Subcutaneous abdominal adipose tissue (tissue), 5 donors: Measurements from ENCODE around the gene FAM167B.

Experiments
- H3K27ac ChIP-seq: one replicate; pipeline ENCODE4 v1.7.0; 2013; ENCODE audit warnings: low read depth, mild to moderate bottlenecking, inconsistent platforms, low read length, moderate library complexity
- H3K27me3 ChIP-seq, 5 donors: one replicate each; pipeline ENCODE4 v1.7.0; 2013; ENCODE audit warnings: low read length in 5 of 5, inconsistent platforms in 1 of 5; ENCODE audit not compliant: control insufficient read depth in 5 of 5, insufficient read depth in 4 of 5
- H3K36me3 ChIP-seq, 5 donors: one replicate each; pipeline ENCODE4 v1.7.0; 2013; ENCODE audit warnings: low read length in 5 of 5; ENCODE audit not compliant: control insufficient read depth in 5 of 5, insufficient read depth in 5 of 5
- H3K4me1 ChIP-seq, 5 donors: one replicate each; pipeline ENCODE4 v1.7.0; 2013; ENCODE audit warnings: low read length in 5 of 5, mild to moderate bottlenecking in 3 of 5, moderate library complexity in 1 of 5; ENCODE audit not compliant: control insufficient read depth in 5 of 5, insufficient read depth in 5 of 5
- H3K4me3 ChIP-seq, 5 donors: one replicate each; pipeline ENCODE4 v1.7.0; 2013; ENCODE audit warnings: low read length in 5 of 5, low read depth in 1 of 5
- H3K9ac ChIP-seq, 5 donors: one replicate each; pipeline ENCODE4 v1.7.0; 2013; ENCODE audit warnings: low read length in 5 of 5, mild to moderate bottlenecking in 4 of 5, moderate library complexity in 3 of 5
- H3K9me3 ChIP-seq, 5 donors: one replicate each; pipeline ENCODE4 v1.7.0; 2013; ENCODE audit warnings: low read length in 5 of 5; ENCODE audit not compliant: control insufficient read depth in 5 of 5
- donor health status: healthy.
- donor health status: healthy.
- donor health status: healthy.
- donor health status: healthy.
- donor health status: healthy.

FAM167B gene

GRCh38 chr1:32240140-32240951, 6.7 kb upstream of the FAM167B start:
- H3K27ac ChIP-seq: peak overlapping the region; percentile 57
- H3K4me1 ChIP-seq: peaks cover 0 to 33% (median 28%) of the 10 kb centered on the region in 5 donors
- no peaks in the 10 kb centered on the region for H3K9me3 ChIP-seq
- H3K9ac ChIP-seq: peak overlapping the region; percentile 16 to 75 (median 63)
- H3K36me3 ChIP-seq: peaks cover 0 to 5% (median 0%) of the 10 kb centered on the region in 5 donors
- peak overlapping the region; percentile 73 to 81 (median 76) for H3K4me3 ChIP-seq
- peaks cover 0 to 8% (median 0%) of the 10 kb centered on the region in 5 donors for H3K27me3 ChIP-seq

GRCh38 chr1:32241001-32241763, 5.8 kb upstream of the FAM167B start:
- H3K4me3 ChIP-seq: peak overlapping the region; percentile 73 to 81 (median 76)
- peak overlapping the region; percentile 57 for H3K27ac ChIP-seq
- H3K36me3 ChIP-seq: peaks cover 0 to 3% (median 0%) of the 10 kb centered on the region in 5 donors
- H3K9ac ChIP-seq: peak overlapping the region in 4 of 5 donors; percentile 46 to 75 (median 68)
- peaks cover 0 to 36% (median 28%) of the 10 kb centered on the region in 5 donors for H3K4me1 ChIP-seq
- H3K9me3 ChIP-seq: no peaks in the 10 kb centered on the region
- peaks cover 0 to 8% (median 0%) of the 10 kb centered on the region in 5 donors for H3K27me3 ChIP-seq

- Histone ChIP-seq H3K36me3 (peaks cover 0 to 3% (median 0%) of the 10 kb centered on the region in 5 donors), H3K9ac (peak overlapping the region in 1 of 5 donors; percentile 43), H3K9me3 (no peaks in the 10 kb centered on the region), H3K4me1 (peaks cover 0 to 48% (median 32%) of the 10 kb centered on the region in 5 donors), H3K27me3 (peaks cover 0 to 8% (median 0%) of the 10 kb centered on the region in 5 donors), H3K27ac (no peak overlapping the region), H3K4me3 (peak overlapping the region in 2 of 5 donors; percentile 4 to 13)
Observed at GRCh38 chr1:32242341-32242851, 4.6 kb upstream of the FAM167B start.

GRCh38 chr1:32247452-32247851, 430 bp downstream of the FAM167B start:
- Histone ChIP-seq H3K4me1 (peaks cover 4 to 69% (median 34%) of the 10 kb centered on the region in 5 donors), H3K9me3 (no peaks in the 10 kb centered on the region), H3K4me3 (peak overlapping the region in 1 of 5 donors; percentile 4), H3K27ac (peak overlapping the region; percentile 84), H3K9ac (peak overlapping the region in 1 of 5 donors; percentile 35), H3K36me3 (no peaks in the 10 kb centered on the region), H3K27me3 (peaks cover 0 to 6% (median 3%) of the 10 kb centered on the region in 5 donors)

GRCh38 chr1:32247983-32248889, 1.2 kb downstream of the FAM167B start:
- H3K4me1 ChIP-seq: peaks cover 6 to 67% (median 36%) of the 10 kb centered on the region in 5 donors
- H3K27me3 ChIP-seq: peaks cover 0 to 6% (median 3%) of the 10 kb centered on the region in 5 donors
- no peaks in the 10 kb centered on the region for H3K36me3 ChIP-seq
- no peaks in the 10 kb centered on the region for H3K9me3 ChIP-seq
- peak overlapping the region in 2 of 5 donors; percentile 4 to 22 for H3K4me3 ChIP-seq
- peak overlapping the region in 1 of 5 donors; percentile 35 for H3K9ac ChIP-seq
- peak overlapping the region; percentile 84 for H3K27ac ChIP-seq

GRCh38 chr1:32249831-32250525, 3.0 kb downstream of the FAM167B start:
- Histone ChIP-seq H3K27me3 (peaks cover 0 to 7% (median 3%) of the 10 kb centered on the region in 5 donors), H3K27ac (peak overlapping the region; percentile 69), H3K4me3 (peak overlapping the region in 1 of 5 donors; percentile 11), H3K4me1 (peaks cover 8 to 71% (median 36%) of the 10 kb centered on the region in 5 donors), H3K9me3 (no peaks in the 10 kb centered on the region), H3K9ac (peak overlapping the region in 1 of 5 donors; percentile 64), H3K36me3 (no peaks in the 10 kb centered on the region)

GRCh38 chr1:32250893-32251716, 4.1 kb downstream of the FAM167B start, which contains the start of gene LCK:
TSS of gene LCK (plus strand) at chr1:32251265. CDS start at chr1:32274330, 23,065 bp downstream.
- H3K9ac ChIP-seq: peak within 1 kb of the TSS in 2 of 5 donors; percentile 4 to 64
- no peaks in the 10 kb centered on the region for H3K36me3 ChIP-seq
- no peaks in the 10 kb centered on the region for H3K9me3 ChIP-seq
- peak within 1 kb of the TSS; percentile 69 for H3K27ac ChIP-seq
- H3K4me3 ChIP-seq: peak within 1 kb of the TSS in 3 of 5 donors; percentile 6 to 38 (median 31)
- H3K27me3 ChIP-seq: peaks cover 0 to 7% (median 3%) of the 10 kb centered on the region in 5 donors
- H3K4me1 ChIP-seq: peaks cover 8 to 70% (median 36%) of the 10 kb centered on the region in 5 donors
